K562 (cell line): ENCODE measurements around the gene TRAF7. TPM values are rescaled to one million over a fixed set of nuclear protein-coding genes. Genes with fewer than 3 reads are reported as not detected.

Source experiments
- HNRNPUL1 ChIP-seq: fragments of 200-400 bp; formaldehyde crosslinking; IDR thresholded peaks from 2 replicates; pipeline ENCODE4 v1.6.1; 2017; ENCODE audit warnings: low read length
- MCM7 ChIP-seq, 2 experiments: fragments of 450-650 bp; IDR thresholded peaks; 2 replicates each; pipeline ENCODE4 v1.6.1; 2016 to 2018
- MLLT1 ChIP-seq, 2 experiments: fragments of 450-650 bp; IDR thresholded peaks; 2 replicates each; pipeline ENCODE4 v1.6.1; 2016
- STAT6 ChIP-seq: sonication (generic); formaldehyde crosslinking; IDR thresholded peaks from 2 replicates; pipeline ENCODE4 v1.8.1; 2023; ENCODE audit warnings: mild to moderate bottlenecking, missing genetic modification reagents
- WHSC1 ChIP-seq: IDR thresholded peaks from one replicate; pipeline ENCODE4 v1.6.1; 2012; ENCODE audit warnings: low read length, control low read depth, inconsistent platforms
- polyA plus RNA-seq, 8 experiments: library from polyadenylated mRNA; depleted of rRNA in 4 of 8; stranded (reverse) in 5 of 8; unstranded in 3 of 8; fragments of >200 nt; fragmentation: Nextera tagmentation in 2 of 8; fragmentation: Illumina TruSeq in 1 of 8; extraction: Ambion mirVana in 2 of 8; extraction: Trizol in 1 of 8; gene quantifications; 2 replicates each; pipeline versions ENCODE4 v1.2.1 to v1.2.3, GENCODE V29; 2011 to 2014; ENCODE audit warnings: inconsistent platforms in 1 of 8, missing spikeins in 1 of 8
- total RNA-seq, 7 experiments: library from RNA; depleted of rRNA in 6 of 7; stranded (reverse); fragments of >200 nt in 6 of 7; fragmentation: Illumina TruSeq in 2 of 7; extraction: Trizol in 2 of 7; gene quantifications; 2 replicates each; pipeline versions ENCODE4 v1.2.1 to v1.2.3, GENCODE V29; 2011 to 2021; ENCODE audit warnings: low replicate concordance in 1 of 7

TRAF7 gene
- total and polyA plus RNA-seq, 9 of the 15 experiments (the other 6 are each of a cell fraction or from before 2014, with no cell fraction given) = 1.1 to 113 (median 41.6) TPM

GRCh38 chr16:2166263-2167067 lies 10.9 kb downstream of the TRAF7 start (continued):
- TF ChIP-seq MLLT1 (IDR thresholded peaks at IDR 0.05) (no peak), MCM7 (IDR thresholded peaks at IDR 0.05) (no peak), STAT6 (CRISPR knock-in tag) (no peak), HNRNPUL1 (no peak), WHSC1 (no peak)
- TF ChIP-seq, all 486 proteins: peak for 0
